CD4-positive, alpha-beta T cell treated with Interleukin-12 subunit alpha and Interleukin-12 subunit beta, for 1 hour (primary cell): ENCODE data around the gene SLC6A7.
"Not testable (repeated sequence)": the region's sequence is repeated elsewhere in the genome, so short reads cannot be mapped to it uniquely, and the experiment has no call there.

Experiments used
- DNase-seq: peaks from one replicate; pipeline ENCODE4 v3.0.0-alpha.2; 2020

The SLC6A7 gene

GRCh38 chr5:150222906-150223305, 33.0 kb downstream of the SLC6A7 start:
- DNase-seq = no peak

GRCh38 chr5:150223474-150223873, 33.6 kb downstream of the SLC6A7 start:
- DNase-seq = no peak

- no peak for DNase-seq
Observed at GRCh38 chr5:150224483-150225027, 34.7 kb downstream of the SLC6A7 start.

- no peak for DNase-seq
Observed at GRCh38 chr5:150227036-150227435, 37.2 kb downstream of the SLC6A7 start.

- no peak for DNase-seq
Observed at GRCh38 chr5:150227606-150228273, 37.9 kb downstream of the SLC6A7 start.

GRCh38 chr5:150229571-150229970, 39.7 kb downstream of the SLC6A7 start:
- DNase-seq = no peak

- DNase-seq = no peak
Observed at GRCh38 chr5:150230842-150231241, 41.0 kb downstream of the SLC6A7 start.

- not testable (repeated sequence) for DNase-seq
Observed at GRCh38 chr5:150233706-150234105, 43.8 kb downstream of the SLC6A7 start.

- DNase-seq = no peak
Observed at GRCh38 chr5:150234576-150235499, 45.0 kb downstream of the SLC6A7 start.

GRCh38 chr5:150235500-150235854, 45.6 kb downstream of the SLC6A7 start:
- no peak for DNase-seq

- no peak for DNase-seq
Observed at GRCh38 chr5:150236313-150236712, 46.5 kb downstream of the SLC6A7 start.

- DNase-seq = no peak
Observed at GRCh38 chr5:150236981-150237754, 47.3 kb downstream of the SLC6A7 start.

- no peak for DNase-seq
Observed at GRCh38 chr5:150238646-150239045, 48.8 kb downstream of the SLC6A7 start.

GRCh38 chr5:150239099-150239793, 49.4 kb downstream of the SLC6A7 start:
- no peak for DNase-seq

- no peak for DNase-seq
Observed at GRCh38 chr5:150239794-150240122, 49.9 kb downstream of the SLC6A7 start.

- DNase-seq = no peak
Observed at GRCh38 chr5:150241298-150242160, 51.7 kb downstream of the SLC6A7 start.

GRCh38 chr5:150242251-150242894, 52.5 kb downstream of the SLC6A7 start:
- DNase-seq = no peak

- DNase-seq = no peak
Observed at GRCh38 chr5:150243590-150243989, 53.7 kb downstream of the SLC6A7 start.

GRCh38 chr5:150244209-150244608, 54.3 kb downstream of the SLC6A7 start:
- no peak for DNase-seq

GRCh38 chr5:150245111-150245789, 55.4 kb downstream of the SLC6A7 start:
- no peak for DNase-seq

- no peak for DNase-seq
Observed at GRCh38 chr5:150245808-150246207, 55.9 kb downstream of the SLC6A7 start.
